Activated T-helper 2 cell treated with anti-CD3 and anti-CD28 coated beads, Interferon-gamma antibody, Interleukin-2, Interleukin-4, amounts not matched to agents 10 μg/mL and 5 μg/mL and 100 μg/mL, durations not matched to agents 14 hours and 24 hours and 36 hours (primary cell): ENCODE results near the gene NBPF26. TPM values are rescaled to one million over a fixed set of nuclear protein-coding genes. Genes with fewer than 3 reads are reported as not detected.

Source experiments
- total RNA-seq: library from RNA; stranded (reverse); gene quantifications from 2 replicates; pipeline ENCODE4 v1.2.3, GENCODE V29; 2022

Gene NBPF26
- total RNA-seq, 1 donor from 2014 or later = 4.8 TPM

Other genes starting within 250 kb of the NBPF26 start
- not detected in 2 replicates for gene PPIAL4A, start 165.8 kb downstream of the NBPF26 start, total RNA-seq